T-helper 1 cell treated with Interleukin-12 subunit alpha and Interleukin-12 subunit beta and Interleukin-4 antibody, amounts not matched to agents 30 μg/mL and 1 μg/mL, for 36 hours (primary cell): ENCODE results near the gene VTN.

Experiments
- H3K27ac Mint-ChIP-seq: one replicate; pipeline ENCODE4 v1.8.0; 2021; ENCODE audit warnings: mild to moderate bottlenecking, mixed read lengths
- H3K27me3 Mint-ChIP-seq: one replicate; pipeline ENCODE4 v1.8.0; 2021; ENCODE audit warnings: low read depth, mixed read lengths
- H3K36me3 Mint-ChIP-seq: one replicate; pipeline ENCODE4 v1.8.0; 2021; ENCODE audit warnings: low read depth, mixed read lengths
- H3K4me1 Mint-ChIP-seq: one replicate; pipeline ENCODE4 v1.8.0; 2021; ENCODE audit warnings: low read depth, mixed read lengths
- H3K4me3 Mint-ChIP-seq: one replicate; pipeline ENCODE4 v1.8.0; 2021; ENCODE audit warnings: mild to moderate bottlenecking, moderate library complexity, mixed read lengths
- H3K9me3 Mint-ChIP-seq: one replicate; pipeline ENCODE4 v1.8.0; 2021; ENCODE audit warnings: mixed read lengths

Gene VTN

DNA sequence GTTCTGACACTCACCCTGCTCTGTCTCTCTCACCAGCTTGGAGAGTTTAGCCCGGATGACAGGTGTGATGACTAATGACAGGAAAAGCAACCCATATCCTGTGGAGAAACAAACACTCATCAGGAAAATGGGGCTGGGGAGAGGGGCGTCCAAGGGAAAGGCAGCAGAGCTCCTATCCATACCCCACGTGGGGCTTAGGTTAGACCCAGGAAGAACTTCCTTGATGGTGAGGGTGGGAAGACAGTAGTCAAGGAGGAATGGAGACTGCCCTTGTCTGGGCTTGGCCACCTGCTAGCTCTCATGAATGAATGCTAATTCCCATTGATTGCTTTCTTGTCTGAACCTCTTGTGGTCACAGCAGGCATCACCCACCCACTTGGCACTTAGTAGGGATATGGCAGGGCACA is 32.1 kb upstream of the VTN start:
- H3K4me1 Mint-ChIP-seq: peaks cover 8% of the 10 kb centered on the region
- H3K27me3 Mint-ChIP-seq: peaks cover 11% of the 10 kb centered on the region
- no peak overlapping the region for H3K4me3 Mint-ChIP-seq
- H3K36me3 Mint-ChIP-seq: peaks cover 4% of the 10 kb centered on the region
- no peak overlapping the region for H3K27ac Mint-ChIP-seq
- H3K9me3 Mint-ChIP-seq: no peaks in the 10 kb centered on the region

DNA sequence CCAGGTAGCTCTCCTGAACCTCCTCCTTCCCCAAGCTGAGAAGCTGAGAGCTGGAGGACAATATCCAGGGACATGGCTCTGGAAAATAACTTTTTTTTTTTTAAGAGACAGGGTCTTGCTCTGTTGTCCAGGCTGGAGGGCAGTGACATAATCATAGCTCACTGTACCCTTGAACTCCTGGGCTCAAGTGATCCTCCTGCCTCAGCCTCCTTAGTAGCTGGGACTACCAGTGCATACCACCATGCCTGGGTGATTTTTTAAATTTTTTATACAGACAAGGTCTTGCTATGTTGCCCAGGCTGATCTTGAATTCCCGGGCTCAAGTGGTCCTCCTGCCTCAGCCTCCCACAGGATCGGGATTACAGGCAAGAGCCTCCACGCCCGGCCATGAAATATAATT is 29.7 kb upstream of the VTN start:
- no peak overlapping the region for H3K4me3 Mint-ChIP-seq

GRCh38 chr17:28398280-28398981 is 28.3 kb upstream of the VTN start:
- no peak overlapping the region for H3K27ac Mint-ChIP-seq
- no peak overlapping the region for H3K4me3 Mint-ChIP-seq
- no peaks in the 10 kb centered on the region for H3K9me3 Mint-ChIP-seq
- H3K4me1 Mint-ChIP-seq: peaks cover 1% of the 10 kb centered on the region
- H3K27me3 Mint-ChIP-seq: no peaks in the 10 kb centered on the region
- H3K36me3 Mint-ChIP-seq: peaks cover 11% of the 10 kb centered on the region

More for the DNA sequence above, 29.7 kb upstream of the VTN start:
- peaks cover 3% of the 10 kb centered on the region for H3K27me3 Mint-ChIP-seq
- peaks cover 3% of the 10 kb centered on the region for H3K4me1 Mint-ChIP-seq
- H3K27ac Mint-ChIP-seq: no peak overlapping the region
- H3K9me3 Mint-ChIP-seq: no peaks in the 10 kb centered on the region
- H3K36me3 Mint-ChIP-seq: peaks cover 4% of the 10 kb centered on the region

- Mint-ChIP-seq H3K27me3 (no peaks in the 10 kb centered on the region), H3K9me3 (no peaks in the 10 kb centered on the region), H3K27ac (no peak overlapping the region), H3K36me3 (peaks cover 11% of the 10 kb centered on the region), H3K4me3 (no peak overlapping the region), H3K4me1 (peaks cover 1% of the 10 kb centered on the region)
Measured at GRCh38 chr17:28397687-28398279, 27.7 kb upstream of the VTN start.

DNA sequence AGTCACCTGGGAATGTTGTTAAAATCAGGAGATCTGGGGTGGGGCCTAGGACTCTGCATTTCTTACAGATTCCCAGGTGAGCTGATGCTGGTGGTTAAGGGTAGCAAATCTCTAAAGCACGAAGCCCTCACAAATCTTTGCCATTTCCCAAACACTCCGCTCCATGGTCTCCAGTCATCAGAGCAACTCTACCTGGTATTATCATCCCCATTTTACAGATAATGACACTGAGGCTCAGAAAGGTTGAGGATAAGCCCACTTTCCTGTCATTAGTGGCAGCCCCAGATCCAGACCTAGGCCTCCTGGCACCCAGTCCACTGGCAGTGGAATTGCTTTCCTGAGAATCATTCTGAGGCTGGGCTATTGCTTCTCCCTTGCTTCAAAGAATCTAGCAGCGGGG is 27.2 kb upstream of the VTN start:
- peaks cover 1% of the 10 kb centered on the region for H3K4me1 Mint-ChIP-seq
- H3K27me3 Mint-ChIP-seq: no peaks in the 10 kb centered on the region

GRCh38 chr17:28396635-28397239 is 26.6 kb upstream of the VTN start:
- Mint-ChIP-seq H3K9me3 (no peaks in the 10 kb centered on the region), H3K36me3 (peaks cover 11% of the 10 kb centered on the region), H3K4me3 (no peak overlapping the region), H3K27ac (no peak overlapping the region), H3K4me1 (no peaks in the 10 kb centered on the region), H3K27me3 (no peaks in the 10 kb centered on the region)

More for the DNA sequence above, 27.2 kb upstream of the VTN start:
- Mint-ChIP-seq H3K36me3 (peaks cover 11% of the 10 kb centered on the region), H3K9me3 (no peaks in the 10 kb centered on the region), H3K4me3 (no peak overlapping the region), H3K27ac (no peak overlapping the region)

DNA sequence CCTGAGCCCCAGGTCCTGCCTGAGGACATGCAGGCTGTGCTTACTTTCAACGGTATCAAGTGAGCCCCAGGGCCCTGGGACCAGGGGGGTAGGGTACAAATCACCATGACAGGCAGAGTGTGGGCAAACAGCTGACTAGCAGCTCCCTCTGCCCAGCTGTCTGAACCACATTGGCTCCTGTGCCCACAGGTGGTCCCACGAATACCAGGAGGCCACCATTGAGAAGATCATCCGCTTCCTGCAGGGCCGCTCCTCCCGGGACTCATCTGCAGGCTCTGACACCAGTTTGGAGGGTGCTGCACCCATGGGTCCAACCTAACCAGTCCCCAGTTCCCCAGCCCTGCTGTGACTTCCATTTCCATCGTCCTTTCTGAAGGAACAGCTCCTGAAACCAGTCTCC is 25.9 kb upstream of the VTN start:
- Mint-ChIP-seq H3K36me3 (peaks cover 15% of the 10 kb centered on the region), H3K27me3 (no peaks in the 10 kb centered on the region), H3K9me3 (no peaks in the 10 kb centered on the region), H3K4me1 (no peaks in the 10 kb centered on the region), H3K4me3 (no peak overlapping the region), H3K27ac (no peak overlapping the region)

DNA sequence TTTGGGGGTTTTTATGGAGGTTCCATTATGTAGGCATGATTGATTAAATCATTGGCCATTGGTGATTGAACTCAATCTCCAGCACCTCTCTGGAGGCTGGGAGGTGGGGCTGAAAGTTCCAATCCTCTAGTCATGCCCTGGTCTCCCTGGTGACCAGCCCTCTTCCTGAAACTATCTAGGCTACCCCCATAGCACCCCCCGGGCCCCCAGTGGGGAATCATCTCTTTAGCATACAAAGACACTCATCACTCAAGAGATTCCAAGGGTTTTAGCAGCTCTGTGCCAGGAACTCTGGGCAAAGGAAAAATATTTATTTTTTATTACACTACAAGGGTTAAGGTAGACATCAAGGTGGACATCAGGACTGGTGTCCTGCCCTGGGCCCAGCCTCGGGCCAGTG is 25.3 kb upstream of the VTN start:
- Mint-ChIP-seq H3K27ac (no peak overlapping the region), H3K9me3 (no peaks in the 10 kb centered on the region), H3K4me1 (no peaks in the 10 kb centered on the region), H3K4me3 (no peak overlapping the region), H3K36me3 (peaks cover 18% of the 10 kb centered on the region), H3K27me3 (no peaks in the 10 kb centered on the region)

- Mint-ChIP-seq H3K4me3 (no peak overlapping the region), H3K27ac (no peak overlapping the region), H3K4me1 (no peaks in the 10 kb centered on the region), H3K27me3 (no peaks in the 10 kb centered on the region), H3K36me3 (peaks cover 24% of the 10 kb centered on the region), H3K9me3 (no peaks in the 10 kb centered on the region)
Measured at GRCh38 chr17:28394337-28395116, 24.4 kb upstream of the VTN start.

DNA sequence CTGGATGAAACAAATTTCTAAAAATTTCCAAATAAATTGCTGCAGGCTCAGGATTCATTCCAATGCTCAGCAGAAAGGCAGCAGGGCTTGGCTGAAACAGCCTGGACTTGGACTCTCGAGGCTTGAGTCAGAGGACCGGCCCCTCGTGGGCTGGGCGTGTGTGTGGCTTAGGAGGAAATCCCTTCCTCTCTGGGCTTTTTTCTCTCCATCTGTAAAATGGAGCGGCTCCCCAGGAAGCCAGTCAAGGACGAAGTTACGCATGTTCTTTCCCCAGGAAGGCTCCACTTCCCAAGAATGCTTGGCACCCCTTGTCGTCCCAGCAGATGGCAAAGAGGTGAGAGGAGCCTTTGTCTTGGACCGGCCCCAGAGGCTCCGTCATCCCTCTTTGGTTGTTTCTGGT is 22.4 kb upstream of the VTN start:
- Mint-ChIP-seq H3K27me3 (no peaks in the 10 kb centered on the region), H3K27ac (no peak overlapping the region), H3K4me1 (no peaks in the 10 kb centered on the region), H3K4me3 (no peak overlapping the region), H3K9me3 (no peaks in the 10 kb centered on the region), H3K36me3 (peaks cover 26% of the 10 kb centered on the region)

DNA sequence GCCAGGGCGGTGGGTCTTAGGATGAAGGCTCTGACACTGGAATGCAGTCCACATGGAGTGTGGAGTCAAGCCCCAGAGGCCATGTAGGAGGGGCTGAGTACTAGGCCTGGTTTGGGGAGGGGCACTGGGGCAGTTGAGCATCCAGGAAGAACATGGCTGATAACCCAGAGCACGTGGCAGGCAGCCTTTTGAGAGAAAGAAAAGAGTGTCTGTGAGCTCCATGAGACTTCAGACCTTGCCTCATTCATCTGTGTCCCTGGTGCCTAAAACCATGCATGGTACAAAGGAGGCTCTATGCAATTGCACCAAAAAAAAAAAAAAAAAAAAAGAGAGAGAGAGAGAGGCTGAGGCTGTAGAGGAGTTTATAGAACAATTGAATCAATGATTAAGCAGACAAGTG is 21.3 kb upstream of the VTN start:
- no peaks in the 10 kb centered on the region for H3K27me3 Mint-ChIP-seq
- no peaks in the 10 kb centered on the region for H3K4me1 Mint-ChIP-seq
- H3K27ac Mint-ChIP-seq: no peak overlapping the region
- H3K4me3 Mint-ChIP-seq: no peak overlapping the region
- peaks cover 27% of the 10 kb centered on the region for H3K36me3 Mint-ChIP-seq
- H3K9me3 Mint-ChIP-seq: no peaks in the 10 kb centered on the region

DNA sequence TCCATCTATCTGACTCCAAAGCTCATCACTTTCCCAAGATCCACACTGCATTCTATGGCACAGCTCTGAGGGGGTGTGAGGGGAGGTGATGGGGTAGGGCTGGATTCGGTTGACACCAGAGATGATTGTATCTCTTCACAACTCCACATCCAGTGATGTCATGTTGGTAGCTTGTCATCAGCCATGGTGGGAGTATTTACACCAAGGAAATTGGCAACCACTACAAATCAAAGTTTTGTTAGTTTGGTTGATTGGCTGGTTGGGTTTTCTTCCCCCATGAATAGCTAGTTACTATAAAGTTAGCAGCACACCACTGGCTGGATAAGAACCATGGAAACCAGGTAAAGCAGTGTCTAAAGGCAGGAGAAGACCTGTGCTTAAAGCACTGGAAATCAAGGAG is 20.9 kb upstream of the VTN start:
- no peak overlapping the region for H3K4me3 Mint-ChIP-seq
- no peak overlapping the region for H3K27ac Mint-ChIP-seq
- H3K4me1 Mint-ChIP-seq: peaks cover 1% of the 10 kb centered on the region
- H3K36me3 Mint-ChIP-seq: peaks cover 27% of the 10 kb centered on the region
- no peaks in the 10 kb centered on the region for H3K9me3 Mint-ChIP-seq
- no peaks in the 10 kb centered on the region for H3K27me3 Mint-ChIP-seq

- peaks cover 27% of the 10 kb centered on the region for H3K36me3 Mint-ChIP-seq
- H3K9me3 Mint-ChIP-seq: no peaks in the 10 kb centered on the region
- H3K27me3 Mint-ChIP-seq: no peaks in the 10 kb centered on the region
- peaks cover 1% of the 10 kb centered on the region for H3K4me1 Mint-ChIP-seq
- no peak overlapping the region for H3K4me3 Mint-ChIP-seq
- H3K27ac Mint-ChIP-seq: no peak overlapping the region
Measured at GRCh38 chr17:28390563-28390962, 20.5 kb upstream of the VTN start.

DNA sequence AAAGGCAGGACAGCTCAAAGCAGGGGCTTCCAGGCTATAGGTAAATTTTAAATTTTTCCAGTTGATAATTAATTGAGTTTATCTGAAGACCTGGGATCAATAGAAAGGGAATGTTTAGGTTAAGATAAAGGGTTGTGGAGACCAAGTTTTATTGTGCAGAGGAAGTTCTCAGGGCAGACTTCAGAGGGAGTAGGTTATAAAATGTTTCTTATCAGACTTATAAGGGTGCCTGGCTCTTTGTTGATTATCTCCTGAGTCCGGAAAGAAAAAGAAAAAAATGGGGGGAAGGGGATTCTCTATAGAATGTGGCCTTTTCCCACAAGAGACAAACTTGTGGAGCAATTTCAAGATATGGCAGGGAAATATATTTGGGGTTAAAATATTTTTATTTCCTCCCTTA is 20.0 kb upstream of the VTN start:
- Mint-ChIP-seq H3K27me3 (no peaks in the 10 kb centered on the region), H3K4me3 (no peak overlapping the region), H3K36me3 (peaks cover 27% of the 10 kb centered on the region), H3K27ac (no peak overlapping the region), H3K9me3 (no peaks in the 10 kb centered on the region), H3K4me1 (peaks cover 5% of the 10 kb centered on the region)

- no peaks in the 10 kb centered on the region for H3K27me3 Mint-ChIP-seq
- H3K36me3 Mint-ChIP-seq: peaks cover 20% of the 10 kb centered on the region
- no peak overlapping the region for H3K27ac Mint-ChIP-seq
- peaks cover 11% of the 10 kb centered on the region for H3K4me1 Mint-ChIP-seq
- no peaks in the 10 kb centered on the region for H3K9me3 Mint-ChIP-seq
- no peak overlapping the region for H3K4me3 Mint-ChIP-seq
Measured at GRCh38 chr17:28388106-28388505, 18.0 kb upstream of the VTN start.
